ENCODE measurements around the gene FDX1. TPM values are rescaled to one million over a fixed set of nuclear protein-coding genes. Genes with fewer than 3 reads are reported as not detected.

The FDX1 gene
- total RNA-seq, 3 donors from 2014 or later (not counting 1 experiment from before 2014, with no cell fraction given): 6.7 to 7.9 (median 7.8) TPM

DNA sequence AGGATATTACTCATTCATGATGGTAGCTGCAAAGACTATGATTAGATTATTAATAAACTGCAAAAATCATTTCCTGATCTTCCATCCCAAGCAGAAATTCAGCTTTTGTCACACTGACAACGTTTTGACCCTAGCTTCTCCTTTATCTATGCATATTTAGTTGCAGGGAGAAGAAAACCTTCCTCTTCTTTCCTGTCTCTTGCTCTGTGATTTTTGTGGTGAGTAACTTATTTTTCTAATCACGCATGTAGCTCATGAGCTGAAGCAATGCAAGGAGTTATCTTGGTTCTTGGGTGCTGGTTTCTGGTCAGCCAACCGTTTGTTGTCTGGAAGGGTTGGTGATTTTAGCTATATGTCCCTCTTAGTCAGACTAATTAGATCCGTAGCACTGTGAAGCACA is 56.4 kb downstream of the FDX1 start:
- Mint-ChIP-seq H3K9me3 (no peaks in the 10 kb centered on the region), H3K36me3 (no peaks in the 10 kb centered on the region), H3K27ac (no peak overlapping the region), H3K4me1 (no peaks in the 10 kb centered on the region), H3K4me3 (no peak overlapping the region), H3K27me3 (ENCODE audit: low read depth in 2 of 2) (no peaks in the 10 kb centered on the region)
- Histone ChIP-seq H3K36me3 (ENCODE audit: control insufficient read depth, insufficient read depth, low read length) (no peaks in the 10 kb centered on the region), H3K9me3 (ENCODE audit: control insufficient read depth, insufficient read depth, low read length) (no peaks in the 10 kb centered on the region), H3K4me3 (ENCODE audit: low read length) (no peak overlapping the region), H3K27ac (ENCODE audit: low read length) (no peak overlapping the region), H3K27me3 (ENCODE audit: control insufficient read depth, insufficient read depth, low read length) (no peaks in the 10 kb centered on the region), H3K4me1 (ENCODE audit: control insufficient read depth, insufficient read depth, low read length) (no peaks in the 10 kb centered on the region)
- WGBS (ENCODE audit: insufficient coverage): 88% methylated on average over 1 of the region's 4 CpGs
- intact Hi-C loops (cut with micrococcal nuclease): no loop called here
- TF ChIP-seq, protein P1, sequence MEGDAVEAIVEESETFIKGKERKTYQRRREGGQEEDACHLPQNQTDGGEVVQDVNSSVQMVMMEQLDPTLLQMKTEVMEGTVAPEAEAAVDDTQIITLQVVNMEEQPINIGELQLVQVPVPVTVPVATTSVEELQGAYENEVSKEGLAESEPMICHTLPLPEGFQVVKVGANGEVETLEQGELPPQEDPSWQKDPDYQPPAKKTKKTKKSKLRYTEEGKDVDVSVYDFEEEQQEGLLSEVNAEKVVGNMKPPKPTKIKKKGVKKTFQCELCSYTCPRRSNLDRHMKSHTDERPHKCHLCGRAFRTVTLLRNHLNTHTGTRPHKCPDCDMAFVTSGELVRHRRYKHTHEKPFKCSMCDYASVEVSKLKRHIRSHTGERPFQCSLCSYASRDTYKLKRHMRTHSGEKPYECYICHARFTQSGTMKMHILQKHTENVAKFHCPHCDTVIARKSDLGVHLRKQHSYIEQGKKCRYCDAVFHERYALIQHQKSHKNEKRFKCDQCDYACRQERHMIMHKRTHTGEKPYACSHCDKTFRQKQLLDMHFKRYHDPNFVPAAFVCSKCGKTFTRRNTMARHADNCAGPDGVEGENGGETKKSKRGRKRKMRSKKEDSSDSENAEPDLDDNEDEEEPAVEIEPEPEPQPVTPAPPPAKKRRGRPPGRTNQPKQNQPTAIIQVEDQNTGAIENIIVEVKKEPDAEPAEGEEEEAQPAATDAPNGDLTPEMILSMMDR (IDR thresholded peaks at IDR 0.05): no peak
- DNase-seq (no peak), ATAC-seq (no peak)

DNA sequence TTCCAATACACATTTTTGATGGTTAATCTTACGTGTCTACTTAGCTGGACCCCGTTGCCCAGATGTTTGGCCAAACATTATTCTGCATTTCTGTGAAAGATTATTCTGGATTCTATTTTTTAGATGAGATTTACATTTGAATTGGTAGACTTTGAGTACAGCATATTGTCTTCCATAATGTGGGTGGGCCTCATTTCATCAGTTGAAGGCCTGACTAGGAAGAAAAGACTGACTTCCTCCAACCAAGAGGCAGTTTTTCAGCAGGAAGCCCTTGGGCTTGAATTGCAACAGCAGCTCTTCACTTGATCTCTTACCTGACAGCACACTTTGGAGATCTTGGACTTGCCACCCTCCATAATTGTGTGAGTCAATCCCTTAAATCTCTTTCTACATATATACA is 58.7 kb downstream of the FDX1 start:
- no peak overlapping the region for H3K27ac Mint-ChIP-seq
- Histone ChIP-seq H3K9me3 (ENCODE audit: control insufficient read depth, insufficient read depth, low read length) (no peaks in the 10 kb centered on the region), H3K36me3 (ENCODE audit: control insufficient read depth, insufficient read depth, low read length) (no peaks in the 10 kb centered on the region), H3K4me3 (ENCODE audit: low read length) (no peak overlapping the region), H3K27me3 (ENCODE audit: control insufficient read depth, insufficient read depth, low read length) (no peaks in the 10 kb centered on the region), H3K27ac (ENCODE audit: low read length) (no peak overlapping the region), H3K4me1 (ENCODE audit: control insufficient read depth, insufficient read depth, low read length) (no peaks in the 10 kb centered on the region)
- DNase-seq (no peak), ATAC-seq (no peak)
- H3K4me1 Mint-ChIP-seq: no peaks in the 10 kb centered on the region
- H3K27me3 Mint-ChIP-seq (ENCODE audit: low read depth in 2 of 2): peaks cover 0 to 2% of the 10 kb centered on the region in 2 donors
- H3K36me3 Mint-ChIP-seq: no peaks in the 10 kb centered on the region
- intact Hi-C loops (cut with micrococcal nuclease): no loop called here
- TF ChIP-seq, protein P1 (IDR thresholded peaks at IDR 0.05): no peak
- H3K9me3 Mint-ChIP-seq: no peaks in the 10 kb centered on the region
- WGBS (ENCODE audit: insufficient coverage): 68% methylated on average over 2 of the region's 2 CpGs
- no peak overlapping the region for H3K4me3 Mint-ChIP-seq

DNA sequence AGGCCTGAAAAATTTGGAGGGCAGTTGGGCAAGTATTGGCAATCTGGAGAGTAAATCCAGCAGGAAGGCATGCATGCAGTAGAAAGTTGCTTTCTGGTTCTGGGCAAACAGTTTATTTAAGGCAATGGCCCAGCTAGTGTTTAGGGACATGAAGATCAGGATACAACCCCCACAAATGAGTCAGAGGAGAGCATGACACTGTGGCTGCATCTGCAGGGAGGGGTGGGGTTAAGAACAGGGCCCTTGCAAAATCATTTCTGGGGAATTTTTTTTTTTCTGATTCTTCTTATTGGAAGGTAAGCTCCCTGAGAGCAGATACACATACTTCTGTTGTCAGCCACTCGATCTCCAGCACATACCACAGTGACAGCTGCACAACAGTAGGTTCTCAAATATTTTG is 61.1 kb downstream of the FDX1 start:
- TF ChIP-seq, protein P1 (IDR thresholded peaks at IDR 0.05): no peak
- Mint-ChIP-seq H3K4me3 (no peak overlapping the region), H3K9me3 (no peaks in the 10 kb centered on the region), H3K36me3 (no peaks in the 10 kb centered on the region), H3K27ac (no peak overlapping the region), H3K27me3 (ENCODE audit: low read depth in 2 of 2) (peaks cover 0 to 3% of the 10 kb centered on the region in 2 donors), H3K4me1 (no peaks in the 10 kb centered on the region)
- Histone ChIP-seq H3K27ac (ENCODE audit: low read length) (no peak overlapping the region), H3K27me3 (ENCODE audit: control insufficient read depth, insufficient read depth, low read length) (no peaks in the 10 kb centered on the region), H3K4me3 (ENCODE audit: low read length) (no peak overlapping the region), H3K36me3 (ENCODE audit: control insufficient read depth, insufficient read depth, low read length) (no peaks in the 10 kb centered on the region), H3K4me1 (ENCODE audit: control insufficient read depth, insufficient read depth, low read length) (no peaks in the 10 kb centered on the region), H3K9me3 (ENCODE audit: control insufficient read depth, insufficient read depth, low read length) (no peaks in the 10 kb centered on the region)
- ATAC-seq (peak in 1 of 3 donors; percentile 22), DNase-seq (no peak)
- intact Hi-C loops (cut with micrococcal nuclease): no loop called here
- no CpG with 5 or more reads among the region's 1 CpG for WGBS (ENCODE audit: insufficient coverage)

DNA sequence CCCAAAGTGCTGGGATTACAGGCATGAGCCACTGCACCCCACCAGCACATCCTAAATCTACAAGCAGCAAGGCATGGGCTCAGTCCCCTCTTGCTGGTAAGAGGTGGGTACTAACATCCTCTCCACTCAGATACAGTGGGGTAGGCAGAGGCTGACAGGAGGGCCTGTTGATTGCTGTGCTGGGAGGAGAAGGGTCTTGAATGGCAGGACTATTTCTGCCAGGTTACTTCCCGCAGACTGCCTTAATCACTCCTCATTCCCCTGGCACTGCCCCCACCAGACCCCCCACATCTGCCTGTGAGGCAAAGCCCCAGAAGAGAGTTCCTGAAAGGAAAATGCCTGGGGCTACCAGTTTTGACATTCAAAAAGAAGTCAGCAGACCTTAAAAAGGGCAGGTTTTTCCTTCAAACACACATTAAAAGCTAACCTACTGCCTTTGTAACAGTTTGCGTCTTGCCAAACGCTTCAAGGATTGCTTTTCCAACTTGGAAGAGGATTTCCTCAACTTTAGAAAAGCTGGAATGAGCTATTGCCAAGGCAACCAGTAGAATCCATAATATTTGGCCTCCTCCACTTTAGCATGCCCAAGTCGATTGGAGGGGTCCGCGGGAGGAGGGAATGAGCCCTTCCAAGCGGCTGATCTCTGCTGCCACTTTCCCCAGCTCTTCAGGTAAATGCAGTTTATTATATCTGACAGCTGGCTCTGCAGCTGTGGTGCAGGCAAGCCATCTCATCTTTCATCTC is 62.0 kb downstream of the FDX1 start:
- Histone ChIP-seq H3K27ac (ENCODE audit: low read length) (no peak overlapping the region), H3K4me1 (ENCODE audit: control insufficient read depth, insufficient read depth, low read length) (no peaks in the 10 kb centered on the region), H3K9me3 (ENCODE audit: control insufficient read depth, insufficient read depth, low read length) (no peaks in the 10 kb centered on the region), H3K4me3 (ENCODE audit: low read length) (no peak overlapping the region), H3K36me3 (ENCODE audit: control insufficient read depth, insufficient read depth, low read length) (no peaks in the 10 kb centered on the region), H3K27me3 (ENCODE audit: control insufficient read depth, insufficient read depth, low read length) (no peaks in the 10 kb centered on the region)
- Mint-ChIP-seq H3K27ac (no peak overlapping the region), H3K36me3 (no peaks in the 10 kb centered on the region), H3K4me1 (no peaks in the 10 kb centered on the region), H3K27me3 (ENCODE audit: low read depth in 2 of 2) (peaks cover 0 to 3% of the 10 kb centered on the region in 2 donors), H3K4me3 (no peak overlapping the region), H3K9me3 (no peaks in the 10 kb centered on the region)
- intact Hi-C loops (cut with micrococcal nuclease): no loop called here
- WGBS (ENCODE audit: insufficient coverage): 95% methylated on average over 7 of the region's 7 CpGs
- ATAC-seq: no peak
- TF ChIP-seq, protein P1 (IDR thresholded peaks at IDR 0.05): no peak
- DNase-seq: no peak

All from natural killer cell (primary cell).